Coronary artery (tissue), 2 donors: ENCODE data around the gene DDB1.

Source experiments
- DNase-seq: peaks from one replicate; pipeline ENCODE4 v3.0.0-alpha.2; 2017; ENCODE audit warnings: low spot score
- H3K27ac ChIP-seq, 2 donors: fragments of 200-600 bp; sonication (generic); one replicate each; pipeline ENCODE4 v1.5.1; 2016 to 2019
- H3K4me3 ChIP-seq: fragments of 200-600 bp; sonication (generic); 2 replicates; pipeline ENCODE4 v1.5.1; 2016; ENCODE audit warnings: mild to moderate bottlenecking, moderate library complexity
- CTCF ChIP-seq: fragments of 200-600 bp; sonication (generic); IDR thresholded peaks from one replicate; pipeline ENCODE4 v1.5.1; 2019; ENCODE audit warnings: antibody characterized with exemption

The DDB1 gene

GRCh38 chr11:61297341-61297740, 35.6 kb downstream of the DDB1 start:
- Histone ChIP-seq H3K27ac (peak overlapping the region in 1 of 2 donors; percentile 20), H3K4me3 (no peak overlapping the region)
- no peak for TF ChIP-seq CTCF
- no peak for DNase-seq

GRCh38 chr11:61295596-61295926, 37.3 kb downstream of the DDB1 start:
- no peak overlapping the region for H3K27ac ChIP-seq
- peak overlapping the region; percentile 84 for H3K4me3 ChIP-seq
- TF ChIP-seq CTCF: no peak
- no peak for DNase-seq

GRCh38 chr11:61294717-61295595, 37.9 kb downstream of the DDB1 start, which contains the start of gene VWCE:
Gene VWCE (minus strand): TSS chr11:61295316. CDS start chr11:61295037, 279 bp downstream.
- peak; percentile 76 for DNase-seq
- Histone ChIP-seq H3K4me3 (peak within 1 kb of the TSS; percentile 84), H3K27ac (peak within 1 kb of the TSS in 1 of 2 donors; percentile 7)
- TF ChIP-seq CTCF: no peak

GRCh38 chr11:61293867-61294716, 38.8 kb downstream of the DDB1 start:
- Histone ChIP-seq H3K27ac (peak overlapping the region in 1 of 2 donors; percentile 7), H3K4me3 (peak overlapping the region; percentile 84)
- no peak for TF ChIP-seq CTCF
- peak; percentile 76 for DNase-seq

- H3K27ac ChIP-seq: no peak overlapping the region
- TF ChIP-seq CTCF: no peak
- H3K4me3 ChIP-seq: no peak overlapping the region
- no peak for DNase-seq
These were observed 40.5 kb downstream of the DDB1 start for GRCh38 chr11:61292356-61292755.

- Histone ChIP-seq H3K27ac (no peak overlapping the region), H3K4me3 (no peak overlapping the region)
- no peak for DNase-seq
- no peak for TF ChIP-seq CTCF
These were observed 41.8 kb downstream of the DDB1 start for GRCh38 chr11:61290905-61291690.
